Measurements from ENCODE around the gene ZSWIM6.

GRCh38 chr5:61536922-61537321 lies 204.9 kb downstream of the ZSWIM6 start:
- TF ChIP-seq POLR2A (IDR thresholded peaks at IDR 0.05) (no peak), CTCF (IDR thresholded peaks at IDR 0.05) (no peak), EP300 (IDR thresholded peaks at IDR 0.05) (no peak)

Measured in stomach (tissue), 4 donors.